Heart right ventricle (tissue), 16 donors: ENCODE measurements around the gene AMOT. TPM values are rescaled to one million over a fixed set of nuclear protein-coding genes. Genes with fewer than 3 reads are reported as not detected.

Experiments used
- ATAC-seq, 8 donors: fragments of 200-7000 bp; cut with Tn5 transposase; one replicate each; pipeline ENCODE4 v1.9.1; 2020; ENCODE audit warnings: mild to moderate bottlenecking in 8 of 8, moderate library complexity in 8 of 8, moderate number of reproducible peaks in 1 of 8
- DNase-seq, 2 donors: peaks; one replicate each; pipeline ENCODE4 v3.0.0-alpha.2; 2020
- H3K27ac ChIP-seq, 10 donors: fragments of 200-600 bp; sonication (generic) in 2 of 10; one replicate each; pipeline versions ENCODE4 v1.5.0 to v1.8.0; 2020 to 2022; ENCODE audit warnings: mild to moderate bottlenecking in 3 of 10
- H3K27me3 ChIP-seq, 7 donors: fragments of 200-600 bp; one replicate each; pipeline ENCODE4 v1.8.0; 2021 to 2022; ENCODE audit warnings: mild to moderate bottlenecking in 2 of 7
- H3K36me3 ChIP-seq, 9 donors: fragments of 200-600 bp; sonication (generic) in 1 of 9; one replicate each; pipeline versions ENCODE4 v1.5.0 to v1.8.0; 2020 to 2022; ENCODE audit warnings: mild to moderate bottlenecking in 2 of 9
- H3K4me1 ChIP-seq, 9 donors: fragments of 200-600 bp; sonication (generic) in 1 of 9; one replicate each; pipeline versions ENCODE4 v1.5.0 to v1.8.0; 2020 to 2022; ENCODE audit warnings: mild to moderate bottlenecking in 4 of 9
- H3K4me3 ChIP-seq, 10 donors: fragments of 200-600 bp; sonication (generic) in 2 of 10; one replicate each; pipeline versions ENCODE4 v1.5.0 to v1.8.0; 2020 to 2022; ENCODE audit warnings: mild to moderate bottlenecking in 7 of 10, moderate library complexity in 2 of 10
- H3K9me3 ChIP-seq, 11 donors: fragments of 200-600 bp in 10 of 11; sonication (generic) in 2 of 11; one replicate each; pipeline versions ENCODE4 v1.5.0 to v1.8.0; 2013 to 2022; ENCODE audit warnings: mild to moderate bottlenecking in 2 of 11, control low read depth in 1 of 11, moderate library complexity in 1 of 11
- CTCF ChIP-seq, 9 donors: fragments of 200-600 bp; sonication (generic) in 2 of 9; IDR thresholded peaks; one replicate each; pipeline versions ENCODE4 v1.5.0 to v1.8.0; 2021 to 2022; ENCODE audit warnings: antibody characterized with exemption in 9 of 9, mild to moderate bottlenecking in 5 of 9, moderate library complexity in 1 of 9
- WGBS, 2 donors: extraction: QIAGEN DNeasy Blood & Tissue Kit; methylation state at CpG; one replicate each; pipeline ENCODE4 v1.1.7; 2013; ENCODE audit warnings: inconsistent platforms in 1 of 2; 5-methylcytosine and 5-hydroxymethylcytosine counted together
- intact Hi-C, 10 donors: fragments of 100-400 bp; cut with DNase I; formaldehyde crosslinking; loops; one replicate each; pipeline versions ENCODE4 v1.11.1 to v1.14.2; 2022
- polyA plus RNA-seq, 2 donors: library from polyadenylated mRNA; stranded (reverse); fragments of 200-250 nt; gene quantifications; one replicate each; pipeline ENCODE4 v1.2.3, GENCODE V29; 2013
- total RNA-seq, 10 donors: library from RNA; stranded (reverse); fragmentation: NEBNext Ultra II Directional in 3 of 10; extraction: Animal tissue kit (Norgen Biotek cat#: 25700) in 3 of 10; gene quantifications; one replicate each; pipeline versions ENCODE4 v1.2.1 to v1.2.4, GENCODE V29; 2021 to 2023
- donor health status: Arrhythmogenic right ventricular cardiomyopathy.
- donor health status: ischemic (EF 13 %, LVEDD 7.1; RV severe dilation, severe dysfunction).
- donor health status: healthy with polysubstance abuse.
- donor health status: DM: no; HTN: yes; CAD: no.
- donor health status: DM: no; HTN: no; CAD: no.
- donor health status: ischemic (EF 25% LVEDD 6.9; RV normal size, moderate dysfunction).
- donor health status: ischemic (EF 25% LVEDD 5.7; RV mildly dilated, moderate dysfunction).
- donor health status: healthy.
- donor health status: DM: yes; HTN: yes; CAD: no.
- donor health status: Ischemic cardiomyopathy.
- donor health status: ischemic (EF 35%, LVEDD 5.7; RV mildly dilated, moderate dysfunction).
- donor health status: nonischemic (EF 11% LVEDD 7.7; RV severe dilation, severe dysfunction).
- donor health status: DM: yes; HTN: yes; CAD: no.
- donor health status: PGD.
- donor health status: ischemic (EF 29% LVEDD 5.4; RV normal size, mild dysfunction).
- donor health status: nonischemic (EF 23%, LVEDD 6.1; RV moderate dilation, normal function).

Gene AMOT
- total and polyA plus RNA-seq, 12 donors, result 0.62 to 10.8 (median 6.1) TPM

- intact Hi-C loops, result no loop called here
- 64 to 78% methylated on average over 5 of the region's 5 CpGs for WGBS, 2 donors
- peaks cover 0 to 9% (median 0%) of the 10 kb centered on the region in 9 donors for H3K36me3 ChIP-seq
Measured at GRCh38 chrX:112785344-112785743, 55.3 kb downstream of the AMOT start.

GRCh38 chrX:112784692-112785091, 55.9 kb downstream of the AMOT start:
- Histone ChIP-seq H3K36me3 (peaks cover 0 to 12% (median 0%) of the 10 kb centered on the region in 9 donors), H3K4me1 (no peaks in the 10 kb centered on the region), H3K4me3 (no peak overlapping the region), H3K27ac (no peak overlapping the region), H3K27me3 (peaks cover 0 to 23% (median 0%) of the 10 kb centered on the region in 7 donors), H3K9me3 (no peaks in the 10 kb centered on the region)
- intact Hi-C loops, result no loop called here
- TF ChIP-seq CTCF (IDR thresholded peaks at IDR 0.05), result no peak
- 79 to 86% methylated on average over 3 of the region's 3 CpGs for WGBS, 2 donors
- DNase-seq (no peak), ATAC-seq (no peak)

More at GRCh38 chrX:112785344-112785743, 55.3 kb downstream of the AMOT start:
- TF ChIP-seq CTCF (IDR thresholded peaks at IDR 0.05), result no peak
- no peak overlapping the region for H3K27ac ChIP-seq
- ATAC-seq, result no peak
- no peaks in the 10 kb centered on the region for H3K4me1 ChIP-seq
- H3K27me3 ChIP-seq, result peaks cover 0 to 23% (median 0%) of the 10 kb centered on the region in 7 donors
- no peaks in the 10 kb centered on the region for H3K9me3 ChIP-seq
- no peak for DNase-seq
- no peak overlapping the region for H3K4me3 ChIP-seq

GRCh38 chrX:112779139-112779538, 61.5 kb downstream of the AMOT start:
- peaks cover 0 to 30% (median 0%) of the 10 kb centered on the region in 9 donors for H3K36me3 ChIP-seq
- no peaks in the 10 kb centered on the region for H3K9me3 ChIP-seq
- H3K27me3 ChIP-seq, result peaks cover 0 to 26% (median 0%) of the 10 kb centered on the region in 7 donors
- H3K4me1 ChIP-seq, result no peaks in the 10 kb centered on the region
- TF ChIP-seq CTCF (IDR thresholded peaks at IDR 0.05), result no peak
- DNase-seq (no peak), ATAC-seq (no peak)
- intact Hi-C loops, result no loop called here
- H3K4me3 ChIP-seq, result no peak overlapping the region
- no peak overlapping the region for H3K27ac ChIP-seq
- 92% methylated on average over 9 of the region's 9 CpGs for WGBS, 2 donors

- H3K36me3 ChIP-seq, result peaks cover 0 to 23% (median 0%) of the 10 kb centered on the region in 9 donors
- no peaks in the 10 kb centered on the region for H3K4me1 ChIP-seq
- H3K9me3 ChIP-seq, result no peaks in the 10 kb centered on the region
- H3K4me3 ChIP-seq, result no peak overlapping the region
- peaks cover 0 to 26% (median 0%) of the 10 kb centered on the region in 7 donors for H3K27me3 ChIP-seq
- TF ChIP-seq CTCF (IDR thresholded peaks at IDR 0.05), result no peak
- DNase-seq (no peak), ATAC-seq (no peak)
- H3K27ac ChIP-seq, result no peak overlapping the region
- intact Hi-C loops, result no loop called here
- 79 to 83% methylated on average over 10 of the region's 10 CpGs for WGBS, 2 donors
Measured at GRCh38 chrX:112774651-112775293, 65.9 kb downstream of the AMOT start.
